Right lobe of liver (tissue), 6 donors: ENCODE results near the gene ADAMTS6. TPM values are rescaled to one million over a fixed set of nuclear protein-coding genes. Genes with fewer than 3 reads are reported as not detected.

Source experiments
- ATAC-seq, 4 donors: fragments of 200-7000 bp; cut with Tn5 transposase; one replicate each; pipeline ENCODE4 v1.9.1; 2020; ENCODE audit warnings: mild to moderate bottlenecking in 4 of 4, moderate library complexity in 4 of 4
- DNase-seq, 3 donors: peaks; one replicate each; pipeline ENCODE4 v3.0.0-alpha.2; 2020
- H3K27ac ChIP-seq, 3 donors: fragments of 200-600 bp; one replicate each; pipeline ENCODE4 v1.8.0; 2022
- H3K27me3 ChIP-seq, 2 donors: fragments of 200-600 bp; one replicate each; pipeline ENCODE4 v1.8.0; 2022
- H3K36me3 ChIP-seq, 4 donors: fragments of 200-600 bp; sonication (generic) in 1 of 4; one replicate each; pipeline versions ENCODE4 v1.5.1 to v1.8.0; 2017 to 2022; ENCODE audit warnings: control low read depth in 1 of 4
- H3K4me1 ChIP-seq, 4 donors: fragments of 200-600 bp; sonication (generic) in 1 of 4; one replicate each; pipeline versions ENCODE4 v1.5.1 to v1.8.0; 2017 to 2022; ENCODE audit warnings: control low read depth in 1 of 4
- H3K4me3 ChIP-seq, 3 donors: fragments of 200-600 bp; one replicate each; pipeline ENCODE4 v1.8.0; 2022
- H3K9me3 ChIP-seq, 4 donors: fragments of 200-600 bp; sonication (generic) in 1 of 4; one replicate each; pipeline versions ENCODE4 v1.5.1 to v1.8.0; 2017 to 2022; ENCODE audit warnings: control low read depth in 1 of 4
- CTCF ChIP-seq, 4 donors: fragments of 200-600 bp in 3 of 4; fragments of 450-650 bp in 1 of 4; IDR thresholded peaks; one replicate each; pipeline versions ENCODE4 v1.5.1 to v1.8.0; 2016 to 2022; ENCODE audit warnings: antibody characterized with exemption in 4 of 4, mild to moderate bottlenecking in 2 of 4
- POLR2A ChIP-seq: fragments of 450-650 bp; IDR thresholded peaks from one replicate; pipeline ENCODE4 v1.6.1; 2017; ENCODE audit warnings: antibody characterized with exemption, mild to moderate bottlenecking
- WGBS: methylation state at CpG from one replicate; pipeline ENCODE4 v1.1.6; 2018; ENCODE audit warnings: low coverage, low lambda C conversion rate; ENCODE audit not compliant: insufficient coverage; ENCODE audit errors: missing lambda C conversion rate; 5-methylcytosine and 5-hydroxymethylcytosine counted together
- intact Hi-C, 2 donors: fragments of 100-400 bp; cut with DNase I; formaldehyde crosslinking; loops; one replicate each; pipeline versions ENCODE4 v1.11.2 to v1.14.1; 2022
- total RNA-seq, 6 experiments: library from RNA; depleted of rRNA in 2 of 6; stranded (reverse); fragments of >200 nt in 2 of 6; fragmentation: NEBNext Ultra II Directional in 3 of 6; extraction: Animal tissue kit (Norgen Biotek cat#: 25700) in 3 of 6; gene quantifications; one replicate each; pipeline versions ENCODE4 v1.1.0 to v1.2.4, GENCODE V29; 2016 to 2023
- donor health status: DM: no; HTN: yes; CAD: no.
- donor health status: DM: no; HTN: no; CAD: no.
- donor health status: DM: no; HTN: no; CAD: no.
- donor health status: DM: no; HTN: yes; CAD: no.
- donor health status: DM: no; HTN: yes; CAD: no.

ADAMTS6 gene
- total RNA-seq, 6 experiments from 2014 or later = 0.17 to 0.56 (median 0.40) TPM

GRCh38 chr5:65485405-65485804, 3.7 kb upstream of the ADAMTS6 start:
- no CpG with 5 or more reads among the region's 28 CpGs for WGBS
- intact Hi-C loops = no loop called here
- no peak for TF ChIP-seq POLR2A
- Histone ChIP-seq H3K27me3 (no peaks in the 10 kb centered on the region), H3K36me3 (no peaks in the 10 kb centered on the region), H3K4me1 (peaks cover 0 to 12% (median 5%) of the 10 kb centered on the region in 4 donors), H3K9me3 (no peaks in the 10 kb centered on the region), H3K4me3 (no peak overlapping the region), H3K27ac (no peak overlapping the region)
- DNase-seq = peak in 1 of 3 donors; percentile 22
- no peak for ATAC-seq

GRCh38 chr5:65483546-65484346, 2.0 kb upstream of the ADAMTS6 start:
- TF ChIP-seq POLR2A (no peak), CTCF (IDR thresholded peaks at IDR 0.05) (peak; percentile 51 to 67 (median 64))
- Histone ChIP-seq H3K9me3 (no peaks in the 10 kb centered on the region), H3K4me1 (peaks cover 0 to 15% (median 5%) of the 10 kb centered on the region in 4 donors), H3K27me3 (no peaks in the 10 kb centered on the region), H3K36me3 (no peaks in the 10 kb centered on the region), H3K27ac (peak overlapping the region; percentile 86 to 95 (median 92)), H3K4me3 (peak overlapping the region; percentile 35 to 57 (median 56))
- intact Hi-C loops = no loop called here
- peak; percentile 61 to 73 (median 66) for ATAC-seq
- WGBS = 5% methylated on average over 3 of the region's 3 CpGs
- no peak for DNase-seq

- TF ChIP-seq POLR2A (no peak), CTCF (IDR thresholded peaks at IDR 0.05) (no peak)
- DNase-seq (no peak), ATAC-seq (peak; percentile 56 to 66 (median 59))
- Histone ChIP-seq H3K27ac (peak overlapping the region; percentile 86 to 95 (median 92)), H3K27me3 (no peaks in the 10 kb centered on the region), H3K9me3 (no peaks in the 10 kb centered on the region), H3K4me3 (peak overlapping the region; percentile 35 to 57 (median 56)), H3K4me1 (peaks cover 0 to 15% (median 5%) of the 10 kb centered on the region in 4 donors), H3K36me3 (no peaks in the 10 kb centered on the region)
- intact Hi-C loops = no loop called here
- 0% methylated on average over 12 of the region's 12 CpGs for WGBS
These were observed 1.2 kb upstream of the ADAMTS6 start for GRCh38 chr5:65482736-65483545.

GRCh38 chr5:65482296-65482735, 596 bp upstream of the ADAMTS6 start:
- peaks cover 0 to 15% (median 5%) of the 10 kb centered on the region in 4 donors for H3K4me1 ChIP-seq
- intact Hi-C loops = no loop called here
- 0% methylated on average over 6 of the region's 6 CpGs for WGBS
- H3K27ac ChIP-seq = peak overlapping the region; percentile 86 to 95 (median 92)
- ATAC-seq (peak; percentile 3 to 14 (median 12)), DNase-seq (no peak)
- H3K36me3 ChIP-seq = no peaks in the 10 kb centered on the region
- no peaks in the 10 kb centered on the region for H3K27me3 ChIP-seq
- H3K4me3 ChIP-seq = peak overlapping the region; percentile 35 to 57 (median 56)
- TF ChIP-seq CTCF (IDR thresholded peaks at IDR 0.05) (no peak), POLR2A (no peak)
- no peaks in the 10 kb centered on the region for H3K9me3 ChIP-seq
